ENCODE data around the gene TDRD7.
"Not testable (repeated sequence)": the region's sequence is repeated elsewhere in the genome, so short reads cannot be mapped to it uniquely, and the experiment has no call there.

TDRD7 gene

GRCh38 chr9:97445119-97445701 lies 33.3 kb downstream of the TDRD7 start:
- no peak for DNase-seq (ENCODE audit: low spot score)
- in situ Hi-C loops (cut with MboI; ENCODE audit: low pct_unique_long_range_greater_than_20kb, low sequenced_read_pairs, unreplicated experiment) = no loop called here
- no peak for TF ChIP-seq CTCF (IDR thresholded peaks at IDR 0.05; ENCODE audit: extremely low read depth, insufficient read depth, missing control alignments)

GRCh38 chr9:97447001-97447400 lies 35.1 kb downstream of the TDRD7 start:
- in situ Hi-C loops (cut with MboI; ENCODE audit: low pct_unique_long_range_greater_than_20kb, low sequenced_read_pairs, unreplicated experiment) = no loop called here
- TF ChIP-seq CTCF (IDR thresholded peaks at IDR 0.05; ENCODE audit: extremely low read depth, insufficient read depth, missing control alignments) = no peak
- DNase-seq (ENCODE audit: low spot score) = no peak

DNA sequence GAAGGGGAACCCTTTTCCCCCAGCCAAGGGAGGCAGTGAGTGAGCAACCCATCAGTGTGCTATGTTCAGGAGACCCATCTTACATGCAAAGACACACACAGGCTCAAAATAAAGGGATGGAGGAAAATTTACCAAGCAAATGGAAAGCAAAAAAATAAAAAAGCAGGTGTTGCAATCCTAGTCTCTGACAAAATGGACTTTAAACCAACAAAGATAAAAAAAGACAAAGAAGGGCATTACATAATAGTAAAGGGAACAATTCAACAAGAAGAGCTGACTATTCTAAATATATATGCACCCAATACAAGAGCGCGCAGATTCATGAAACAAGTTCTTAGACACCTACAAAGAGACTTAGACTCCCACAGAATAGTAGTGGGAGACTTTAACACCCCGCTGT lies 41.7 kb downstream of the TDRD7 start:
- in situ Hi-C loops (cut with MboI; ENCODE audit: low pct_unique_long_range_greater_than_20kb, low sequenced_read_pairs, unreplicated experiment); DNase-seq (ENCODE audit: low spot score): not testable (repeated sequence)

- in situ Hi-C loops (cut with MboI; ENCODE audit: low pct_unique_long_range_greater_than_20kb, low sequenced_read_pairs, unreplicated experiment); DNase-seq (ENCODE audit: low spot score): not testable (repeated sequence)
Observed at GRCh38 chr9:97456841-97457240, 44.9 kb downstream of the TDRD7 start.

- in situ Hi-C loops (cut with MboI; ENCODE audit: low pct_unique_long_range_greater_than_20kb, low sequenced_read_pairs, unreplicated experiment) = no loop called here
- TF ChIP-seq CTCF (IDR thresholded peaks at IDR 0.05; ENCODE audit: extremely low read depth, insufficient read depth, missing control alignments) = no peak
- no peak for DNase-seq (ENCODE audit: low spot score)
Observed at GRCh38 chr9:97459326-97459725, 47.4 kb downstream of the TDRD7 start.

DNA sequence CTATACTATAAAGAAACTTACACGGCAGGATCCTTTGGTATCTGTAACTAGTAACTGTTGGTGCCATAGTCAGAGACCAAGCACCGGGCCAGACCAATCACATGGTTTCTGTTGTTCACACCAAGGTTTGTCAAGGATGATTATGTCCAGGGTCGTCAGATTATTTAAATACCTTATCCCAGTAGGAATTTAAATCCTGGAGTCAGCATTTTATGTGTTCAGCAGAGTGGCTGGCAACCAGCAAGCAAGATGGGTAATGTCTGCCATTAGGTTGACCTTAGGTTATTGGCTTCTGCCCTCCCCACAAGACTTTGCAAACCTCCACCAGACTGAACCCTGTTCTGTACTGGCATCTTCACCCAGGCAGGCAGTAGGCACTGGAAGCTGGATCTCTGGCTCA lies 50.3 kb downstream of the TDRD7 start:
- no peak for DNase-seq (ENCODE audit: low spot score)
- no peak for TF ChIP-seq CTCF (IDR thresholded peaks at IDR 0.05; ENCODE audit: extremely low read depth, insufficient read depth, missing control alignments)
- in situ Hi-C loops (cut with MboI; ENCODE audit: low pct_unique_long_range_greater_than_20kb, low sequenced_read_pairs, unreplicated experiment) = no loop called here

GRCh38 chr9:97462914-97463313 lies 51.0 kb downstream of the TDRD7 start:
- in situ Hi-C loops (cut with MboI; ENCODE audit: low pct_unique_long_range_greater_than_20kb, low sequenced_read_pairs, unreplicated experiment) = no loop called here
- no peak for DNase-seq (ENCODE audit: low spot score)
- no peak for TF ChIP-seq CTCF (IDR thresholded peaks at IDR 0.05; ENCODE audit: extremely low read depth, insufficient read depth, missing control alignments)
